COLO668 (cell line): ENCODE data around the gene FBXL16.
"Not testable (repeated sequence)": the region's sequence is repeated elsewhere in the genome, so short reads cannot be mapped to it uniquely, and the experiment has no call there.

Experiments used
- DNase-seq: peaks from one replicate; lab custom pipeline; 2025; ENCODE audit not compliant: unreplicated experiment; lab: John Stamatoyannopoulos, UW

The FBXL16 gene

DNA sequence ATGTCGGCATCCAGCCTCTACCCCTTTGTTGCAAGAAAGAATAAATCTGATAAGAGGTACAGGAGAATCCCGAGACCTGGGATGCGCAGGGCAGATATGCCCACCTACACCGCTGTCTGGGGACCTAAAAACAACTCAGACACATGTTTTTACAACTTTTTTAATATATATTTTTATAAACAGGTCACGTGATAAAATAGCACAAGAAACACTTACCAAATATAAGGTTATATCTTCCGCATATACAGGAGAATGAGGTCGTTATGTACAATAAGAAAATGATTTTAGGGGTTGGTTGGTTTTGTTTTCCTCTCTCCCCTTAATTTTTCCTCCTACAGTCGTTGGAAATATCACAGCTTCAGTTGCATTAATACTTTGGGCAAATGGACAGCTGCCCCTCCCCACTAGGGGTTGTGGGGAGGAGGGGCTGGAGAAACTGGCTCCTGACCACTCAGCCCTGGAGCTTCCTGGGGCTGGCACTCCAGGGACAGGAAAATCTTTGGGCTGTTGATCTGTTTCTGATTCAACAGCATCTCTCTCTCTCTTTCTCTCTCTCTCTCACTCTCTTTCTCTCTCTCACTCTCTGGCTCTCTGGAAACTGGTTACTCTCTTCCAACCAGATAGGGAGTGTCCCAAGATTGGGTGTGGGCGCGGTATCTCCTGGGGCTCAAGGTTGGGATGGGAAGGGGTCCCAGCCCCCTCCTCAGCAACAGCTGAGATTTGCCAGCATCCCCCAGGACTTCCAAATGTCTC is 13.1 kb downstream of the FBXL16 start:
- no peak for DNase-seq

DNA sequence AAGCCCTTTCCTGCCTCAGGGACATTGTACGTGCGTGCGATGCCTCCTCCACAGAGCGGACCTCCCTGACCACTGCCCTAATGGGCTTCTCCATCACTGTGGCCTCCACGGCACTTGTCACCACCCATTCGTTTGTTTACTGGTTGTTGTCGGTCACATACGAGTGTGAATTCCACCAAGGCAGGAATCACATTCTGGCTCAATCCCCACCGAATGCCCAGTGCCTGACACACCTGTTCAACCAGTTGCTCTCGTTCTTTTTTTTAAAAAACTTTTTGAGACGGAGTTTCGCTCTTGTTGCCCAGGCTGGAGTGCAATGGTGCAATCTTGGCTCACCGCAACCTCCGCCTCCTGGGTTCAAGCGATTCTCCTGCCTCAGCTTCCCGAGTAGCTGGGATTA is 14.4 kb downstream of the FBXL16 start:
- DNase-seq: not testable (repeated sequence)

DNA sequence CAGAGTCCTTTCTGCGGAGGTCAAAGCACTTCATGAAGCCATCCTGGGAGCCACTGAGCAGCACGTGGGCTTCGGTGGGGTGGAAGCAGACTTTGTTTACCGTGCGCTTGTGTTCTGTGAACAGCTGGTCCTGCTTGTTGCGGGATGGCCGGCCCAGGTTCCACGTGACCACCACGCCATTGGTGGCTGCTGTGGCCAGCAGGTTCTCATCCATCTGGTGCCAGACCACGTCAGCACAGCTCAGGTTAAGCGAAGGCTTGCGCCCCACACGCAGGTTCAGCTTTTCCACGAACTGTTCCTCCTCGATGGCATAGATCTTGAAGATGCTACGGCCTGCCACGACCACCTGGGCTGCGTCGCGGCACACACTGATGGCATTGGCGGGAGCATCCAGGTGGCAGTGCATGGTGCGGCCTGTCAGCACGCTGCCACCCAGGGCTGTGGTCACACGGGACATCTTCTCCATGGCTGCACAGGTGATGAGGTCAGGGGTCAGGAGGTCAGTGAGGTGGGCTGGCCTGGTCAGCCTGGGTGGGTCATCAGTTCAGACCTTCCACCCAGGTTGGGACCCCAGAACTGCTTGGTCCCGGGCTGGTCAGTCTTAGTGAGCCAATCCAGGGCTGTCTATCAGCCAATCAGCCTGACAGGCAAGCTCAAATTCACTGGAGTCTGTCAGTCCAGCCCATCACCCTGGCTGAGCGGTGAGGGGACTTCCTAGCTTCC is 16.3 kb downstream of the FBXL16 start:
- DNase-seq: no peak

DNA sequence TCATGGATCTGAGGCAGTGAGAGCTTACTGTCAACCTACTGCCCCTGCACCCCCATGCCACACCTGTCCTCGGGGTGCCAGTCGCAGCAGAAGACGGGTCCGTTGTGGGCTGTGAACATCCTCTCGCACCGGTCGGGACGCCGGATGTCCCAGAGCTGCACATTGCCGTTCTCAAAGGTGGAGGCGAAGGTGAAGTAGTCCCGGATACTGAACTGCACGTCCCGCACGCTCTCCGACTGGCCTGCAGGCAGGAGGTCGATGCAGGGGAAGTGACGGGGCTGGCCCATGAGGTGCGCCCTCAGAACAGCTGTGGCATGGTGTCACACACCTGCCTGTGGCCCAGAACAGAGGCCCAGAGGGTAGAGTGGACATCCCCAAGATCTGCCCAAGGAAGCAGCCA is 18.1 kb downstream of the FBXL16 start:
- DNase-seq: no peak

DNA sequence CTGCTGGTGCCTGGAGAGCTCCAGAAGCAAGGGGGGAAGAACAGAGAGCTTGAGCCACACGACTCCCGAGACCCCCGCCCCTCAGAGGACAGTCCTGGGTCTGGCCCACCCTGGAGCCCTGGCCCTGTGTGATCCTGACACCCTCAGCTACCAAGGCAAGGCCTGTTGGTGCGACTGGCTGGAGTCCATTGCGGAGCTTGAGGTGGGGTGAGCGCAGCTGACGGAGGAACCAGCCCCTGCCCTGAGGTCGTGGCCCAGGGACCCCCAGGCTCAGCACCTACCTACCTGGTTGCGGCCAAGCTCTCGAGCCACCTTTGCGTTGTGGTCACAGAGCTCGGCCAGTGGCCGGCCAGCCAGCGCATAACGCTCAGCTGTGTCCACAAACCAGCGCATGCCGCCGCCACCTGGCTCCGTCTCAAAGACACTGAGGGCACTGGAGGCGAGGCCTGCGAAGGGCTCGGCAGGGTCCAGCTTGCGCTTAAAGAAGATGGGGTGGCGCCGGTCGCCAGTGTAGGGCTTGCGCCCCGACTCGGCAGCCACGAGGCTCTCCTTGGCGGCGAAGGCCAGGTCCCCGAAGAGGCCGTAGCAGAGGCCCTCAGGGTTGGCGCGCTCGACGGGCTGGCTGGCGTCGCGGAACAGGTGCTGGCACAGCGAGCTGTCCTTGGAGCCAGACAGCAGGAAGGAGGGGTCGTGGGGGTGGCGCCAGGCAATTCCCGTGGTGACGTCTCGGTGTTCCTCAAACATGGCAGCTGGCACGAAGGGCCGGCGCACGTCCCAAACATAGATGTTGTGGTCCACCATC is 18.9 kb downstream of the FBXL16 start:
- no peak for DNase-seq

DNA sequence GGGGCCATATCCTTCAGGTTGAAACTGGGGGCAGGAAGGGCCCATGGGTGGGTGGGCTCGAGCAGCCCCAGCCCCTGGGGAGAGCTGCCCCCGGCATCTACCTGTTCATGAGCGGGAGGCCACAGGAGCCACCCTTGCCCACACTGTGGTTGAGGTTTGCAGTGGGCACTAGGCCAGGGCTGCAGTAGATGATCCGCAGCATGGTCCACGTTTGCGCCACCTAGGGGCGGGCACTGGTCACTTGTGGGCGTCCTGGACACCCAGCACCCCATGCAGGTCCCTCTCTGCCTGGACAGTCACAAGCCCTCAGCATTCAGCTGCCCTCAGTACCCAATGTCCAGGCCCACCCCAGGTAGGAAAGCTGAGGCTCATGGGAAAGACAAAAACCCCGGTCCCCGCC is 19.6 kb downstream of the FBXL16 start:
- peak; percentile 86 for DNase-seq

DNA sequence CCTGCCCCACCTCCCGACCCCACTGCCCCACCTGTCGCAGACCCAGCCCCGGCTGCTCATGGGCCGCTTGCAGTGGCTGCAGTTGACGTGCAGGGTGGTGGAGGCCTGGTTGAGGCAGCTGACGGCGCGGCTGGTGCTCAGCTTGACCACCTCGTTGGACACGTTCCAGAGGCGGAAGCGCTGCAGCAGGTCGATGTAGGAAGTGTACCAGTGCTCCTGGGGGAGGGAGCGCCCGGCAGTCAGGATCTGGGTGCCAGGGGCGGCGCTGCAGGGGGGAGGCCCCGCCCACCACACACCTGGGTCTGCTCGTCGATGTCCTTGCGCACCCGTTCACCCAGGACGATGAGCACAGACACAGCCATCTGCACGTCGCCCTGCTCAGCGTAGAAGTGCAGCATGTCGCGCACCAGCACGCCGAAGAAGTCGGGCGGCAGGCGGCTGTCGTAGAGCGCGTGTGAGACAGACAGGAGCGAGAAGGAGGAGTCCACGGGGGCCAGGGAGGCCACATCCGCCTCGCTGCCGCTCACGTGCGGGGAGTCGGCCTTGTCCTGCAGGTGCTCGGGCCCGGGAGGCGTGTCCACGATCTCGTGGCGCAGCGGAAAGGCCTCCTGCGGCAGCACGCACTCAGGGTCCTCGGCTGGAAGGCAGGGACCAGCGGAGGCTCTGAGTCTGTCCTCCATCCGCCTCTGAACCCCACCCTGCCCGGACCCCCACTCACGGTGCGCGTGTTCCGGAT is 20.5 kb downstream of the FBXL16 start:
- peak; percentile 95 for DNase-seq

DNA sequence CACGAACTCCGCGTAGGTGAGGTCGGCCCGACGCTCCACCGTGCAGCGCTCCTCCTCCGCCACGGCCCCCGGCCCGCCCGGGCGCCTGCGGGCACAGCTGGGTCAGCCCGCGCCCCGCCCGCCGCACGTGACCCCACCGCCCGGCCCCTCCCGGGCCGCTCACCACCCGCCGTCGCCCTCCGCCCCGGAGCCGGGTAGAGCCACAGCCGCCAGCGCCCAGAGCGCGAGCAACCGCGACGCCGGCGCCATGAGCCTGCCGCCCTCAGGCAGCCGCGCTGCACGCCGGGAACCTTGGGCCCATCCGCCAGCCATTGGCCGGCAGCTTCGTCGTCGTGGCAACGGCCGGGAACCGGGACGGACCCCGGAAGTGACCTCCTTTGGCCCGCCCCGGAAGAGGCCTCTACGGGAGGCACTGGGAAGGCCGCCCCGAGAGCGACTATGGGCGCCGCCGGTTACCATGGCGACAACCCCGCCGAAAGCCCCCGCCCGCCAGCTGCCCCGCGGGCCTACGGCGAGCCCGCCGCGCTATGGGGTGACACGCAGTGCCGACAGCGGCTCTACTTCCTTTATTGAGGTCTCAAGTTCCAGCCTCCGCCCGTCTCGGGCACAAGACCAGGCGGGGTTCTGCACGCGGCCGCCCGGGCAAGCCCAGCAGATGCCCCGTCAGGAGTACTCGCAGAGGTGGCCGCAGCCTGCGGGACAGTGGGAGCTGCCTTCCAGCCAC is 21.4 kb downstream of the FBXL16 start, which contains the start of gene JMJD8:
JMJD8 (minus strand) TSS at position 264 of the 724 bp plus-strand sequence; CDS start at position 249, 15 bp downstream.
- DNase-seq: peak; percentile 99

DNA sequence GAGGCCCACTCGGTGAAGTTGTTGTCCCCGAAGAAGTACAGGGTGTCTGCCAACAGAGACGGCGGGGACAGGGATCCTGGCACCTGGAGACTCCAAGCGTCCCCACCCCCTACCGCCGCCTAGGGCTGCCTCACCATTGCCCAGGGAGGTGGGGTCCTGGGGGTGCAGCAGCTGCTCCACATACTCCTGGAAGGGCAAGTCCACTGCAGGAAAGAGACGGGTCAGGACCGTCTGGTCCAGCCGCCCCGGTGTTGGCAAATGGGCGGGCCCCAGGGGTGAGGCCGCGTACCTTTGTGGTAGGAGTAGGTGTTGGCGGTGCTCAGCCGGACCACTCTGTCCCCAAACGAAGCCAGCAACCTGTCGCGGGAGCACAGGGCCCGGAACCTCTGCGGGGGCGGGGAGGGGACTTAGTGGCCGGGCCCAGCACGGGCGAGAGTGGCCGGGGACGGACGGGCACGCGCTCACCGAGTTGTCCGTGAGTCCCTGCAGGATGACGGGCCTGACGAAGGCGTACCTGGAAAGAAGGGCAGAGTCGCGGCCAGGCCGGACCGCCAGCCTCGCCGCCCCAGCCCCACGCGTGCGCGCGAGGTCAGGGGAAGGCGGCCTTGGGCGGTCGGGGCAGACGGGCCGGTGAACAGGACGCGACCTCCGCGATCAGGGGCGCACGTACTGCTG is 22.1 kb downstream of the FBXL16 start:
- DNase-seq: peak; percentile 48

DNA sequence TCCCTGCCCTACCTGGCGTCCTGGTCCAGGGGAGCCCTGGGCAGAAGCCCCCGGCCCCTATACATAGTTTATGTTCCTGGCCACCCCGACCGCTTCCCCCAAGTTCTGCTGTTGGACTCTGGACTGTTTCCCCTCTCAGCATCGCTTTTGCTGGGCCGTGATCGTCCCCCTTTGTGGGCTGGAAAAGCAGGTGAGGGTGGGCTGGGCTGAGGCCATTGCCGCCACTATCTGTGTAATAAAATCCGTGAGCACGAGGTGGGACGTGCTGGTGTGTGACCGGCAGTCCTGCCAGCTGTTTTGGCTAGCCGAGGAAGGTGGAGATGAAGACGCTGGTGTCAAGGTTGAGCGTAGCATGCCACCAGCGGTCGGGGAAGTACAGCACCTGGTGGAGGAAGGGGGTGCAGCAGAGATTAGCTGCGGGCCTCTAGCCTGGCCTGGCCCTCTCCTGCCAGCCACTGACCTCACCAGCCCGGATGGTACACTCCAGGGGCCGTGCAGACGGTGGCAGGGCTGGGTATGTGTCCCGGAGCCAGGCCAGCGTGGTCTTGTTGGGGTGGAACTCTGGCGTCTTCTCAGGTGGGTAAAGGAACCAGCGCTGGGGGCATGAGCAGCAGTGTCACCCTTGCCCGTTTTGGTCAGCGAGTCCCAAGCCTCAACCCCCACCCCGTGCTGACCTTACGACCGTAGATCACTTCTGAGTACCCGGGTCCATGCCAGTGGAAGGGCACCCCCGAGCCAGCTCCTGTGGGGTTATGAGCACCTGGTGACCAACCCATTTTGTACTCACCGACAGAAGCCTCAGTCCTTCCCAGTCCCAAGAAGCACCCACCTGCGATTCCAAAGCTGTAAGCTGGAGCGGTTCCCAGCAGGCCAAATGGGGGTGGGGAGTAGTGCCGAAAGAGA is 22.9 kb downstream of the FBXL16 start:
- no peak for DNase-seq

DNA sequence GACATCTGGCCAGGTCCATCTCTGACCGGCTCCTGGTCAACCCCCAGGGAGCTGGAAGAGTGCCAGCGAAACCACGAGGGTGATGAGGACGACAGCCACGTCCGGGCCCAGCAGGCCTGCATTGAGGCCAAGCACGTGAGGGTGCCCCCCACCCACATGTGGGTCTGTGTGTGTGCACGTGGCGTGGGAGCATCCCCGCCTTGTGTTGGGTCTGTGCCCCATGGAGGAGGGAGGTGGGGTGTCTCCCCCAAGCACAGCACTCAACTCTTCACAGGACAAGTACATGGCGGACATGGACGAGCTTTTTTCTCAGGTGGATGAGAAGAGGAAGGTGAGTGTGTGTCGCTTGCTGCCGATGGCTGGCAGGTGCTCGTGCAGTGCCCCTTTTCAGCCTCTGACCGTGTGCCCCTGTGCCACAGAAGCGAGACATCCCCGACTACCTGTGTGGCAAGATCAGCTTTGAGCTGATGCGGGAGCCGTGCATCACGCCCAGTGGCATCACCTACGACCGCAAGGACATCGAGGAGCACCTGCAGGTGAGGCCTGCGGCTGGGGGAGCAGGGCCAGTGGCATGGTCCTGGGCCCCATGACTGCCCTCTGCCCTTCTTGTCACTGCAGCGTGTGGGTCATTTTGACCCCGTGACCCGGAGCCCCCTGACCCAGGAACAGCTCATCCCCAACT is 23.7 kb downstream of the FBXL16 start:
- peak; percentile 50 for DNase-seq

DNA sequence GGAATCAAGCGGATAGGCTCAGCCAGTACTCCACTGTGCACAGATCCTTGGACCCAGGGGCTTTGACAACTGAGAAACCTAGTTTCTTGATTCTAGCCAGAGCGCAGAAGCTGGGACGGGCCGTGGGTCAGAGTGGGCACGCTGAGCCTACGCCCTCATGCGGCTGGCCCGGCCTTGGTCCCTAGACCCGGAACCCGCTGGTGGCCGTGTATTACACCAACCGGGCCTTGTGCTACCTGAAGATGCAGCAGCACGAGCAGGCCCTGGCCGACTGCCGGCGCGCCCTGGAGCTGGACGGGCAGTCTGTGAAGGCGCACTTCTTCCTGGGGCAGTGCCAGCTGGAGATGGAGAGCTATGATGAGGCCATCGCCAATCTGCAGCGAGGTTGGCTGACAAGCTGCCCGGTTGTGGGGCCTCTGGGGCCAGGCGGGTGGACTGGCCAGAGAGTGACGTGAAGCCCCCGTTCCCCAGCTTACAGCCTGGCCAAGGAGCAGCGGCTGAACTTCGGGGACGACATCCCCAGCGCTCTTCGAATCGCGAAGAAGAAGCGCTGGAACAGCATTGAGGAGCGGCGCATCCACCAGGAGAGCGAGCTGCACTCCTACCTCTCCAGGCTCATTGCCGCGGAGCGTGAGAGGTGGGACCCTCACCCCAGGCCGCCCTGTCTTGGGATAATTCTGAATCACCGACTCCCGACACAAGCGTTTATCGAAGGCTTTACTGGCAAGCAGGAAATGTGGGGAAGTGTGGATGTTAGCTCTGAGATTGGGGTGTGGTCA is 24.4 kb downstream of the FBXL16 start:
- DNase-seq: peak; percentile 66

DNA sequence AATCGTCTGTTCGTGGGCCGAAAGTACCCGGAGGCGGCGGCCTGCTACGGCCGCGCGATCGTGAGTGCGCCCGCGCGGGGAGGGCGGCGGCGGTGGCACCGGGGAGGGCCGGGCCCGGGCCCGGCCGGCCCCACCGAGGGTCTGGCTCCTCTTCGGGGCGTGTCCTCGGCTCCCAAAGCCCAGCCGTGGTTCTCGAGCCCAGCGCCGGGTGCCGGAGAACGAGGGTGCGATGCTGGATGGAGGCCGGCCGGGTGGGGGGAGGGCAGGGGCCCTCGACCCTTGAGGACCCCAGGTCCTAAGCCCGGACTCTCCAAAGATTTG is 25.0 kb downstream of the FBXL16 start:
- no peak for DNase-seq

DNA sequence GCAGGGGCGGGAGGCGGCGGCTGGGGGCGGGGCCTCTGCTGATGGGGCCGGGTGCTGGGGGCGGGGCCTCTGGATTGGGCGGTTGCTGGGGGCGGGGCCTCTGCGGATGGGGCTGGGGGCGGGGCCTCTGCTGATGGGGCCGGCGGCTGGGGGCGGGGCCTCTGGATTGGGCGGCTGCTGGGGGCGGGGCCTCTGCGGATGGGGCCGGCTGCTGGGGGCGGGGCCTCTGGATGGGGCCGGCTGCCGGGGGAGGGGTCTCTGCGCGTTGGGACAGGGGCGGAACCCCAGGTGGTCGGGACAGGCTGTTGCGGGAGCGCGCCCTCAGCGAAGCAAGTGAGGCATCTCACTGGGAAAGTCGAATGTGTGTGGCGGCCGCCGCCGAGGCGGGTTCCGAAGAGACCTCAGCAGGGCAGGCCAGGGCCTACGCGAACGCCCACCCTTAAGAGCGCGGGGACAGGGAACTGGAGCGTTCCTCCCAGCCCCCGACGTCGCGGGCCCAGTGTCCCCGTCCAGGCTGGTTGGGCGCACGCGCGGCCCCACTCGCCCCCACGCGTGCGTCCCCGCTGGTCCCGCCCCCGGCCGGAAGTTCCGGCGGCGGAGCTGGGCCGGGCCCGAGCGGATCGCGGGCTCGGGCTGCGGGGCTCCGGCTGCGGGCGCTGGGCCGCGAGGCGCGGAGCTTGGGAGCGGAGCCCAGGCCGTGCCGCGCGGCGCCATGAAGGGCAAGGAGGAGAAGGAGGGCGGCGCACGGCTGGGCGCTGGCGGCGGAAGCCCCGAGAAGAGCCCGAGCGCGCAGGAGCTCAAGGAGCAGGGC is 25.6 kb downstream of the FBXL16 start, which contains the start of gene STUB1:
STUB1 (plus strand) TSS at position 597 of the 811 bp plus-strand sequence; CDS start at position 713, 116 bp downstream.
- DNase-seq: peak; percentile 89

DNA sequence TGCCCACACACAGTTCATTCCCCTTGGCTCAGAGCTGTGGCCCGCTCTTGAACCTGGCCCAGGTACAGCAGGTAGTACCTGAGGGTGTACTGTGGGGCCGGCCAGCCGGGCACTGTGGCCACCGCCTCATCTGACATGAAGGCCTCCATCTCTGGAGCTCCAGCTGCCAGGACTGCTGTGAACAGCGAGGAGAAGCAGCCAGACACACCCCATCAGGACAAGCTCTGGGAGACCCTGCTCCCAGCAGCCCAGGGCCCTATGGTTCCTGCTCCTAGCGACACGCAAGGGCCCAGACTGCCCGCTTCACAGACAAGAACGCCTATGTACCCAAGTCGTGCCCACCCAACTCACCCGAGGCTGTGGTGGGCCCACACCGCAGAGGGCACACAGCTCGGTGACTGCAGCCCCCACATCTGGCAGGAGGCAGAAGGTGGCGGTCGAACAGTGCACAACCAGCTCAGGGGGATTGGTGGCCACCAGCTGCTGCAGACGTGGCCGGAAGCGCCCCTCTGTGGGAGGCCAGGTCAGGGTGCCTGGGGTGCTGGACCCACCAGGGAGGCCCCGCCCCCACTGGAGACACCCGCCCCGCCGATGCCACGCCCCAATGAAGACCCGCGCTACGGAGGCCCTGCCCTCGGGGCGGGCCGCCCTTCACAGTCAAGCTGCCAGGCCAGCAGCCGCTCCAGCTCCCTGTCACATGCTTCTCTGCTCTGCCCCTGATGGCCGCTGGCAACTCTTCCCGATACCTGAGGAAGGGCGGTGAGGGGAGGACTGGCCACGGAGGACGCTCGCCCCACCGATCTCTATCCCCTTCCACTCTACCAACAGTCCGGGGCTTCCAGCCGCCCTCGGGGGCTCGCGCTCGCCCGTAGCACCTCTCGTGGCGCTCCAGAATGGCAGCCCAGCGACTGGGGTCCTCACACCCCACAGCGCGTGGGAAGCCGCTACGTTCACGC is 26.5 kb downstream of the FBXL16 start:
- peak; percentile 82 for DNase-seq
